OCI-M1 (cell line): Measurements from ENCODE around the gene SLC2A9.
A peak's percentile ranks its signal among the peaks of the same experiment; 100 is the strongest.

Experiments used
- DNase-seq: peaks from one replicate; lab custom pipeline; 2025; lab: John Stamatoyannopoulos, UW

The SLC2A9 gene

GRCh38 chr4:10045481-10045880, 24.2 kb upstream of the SLC2A9 start:
- no peak for DNase-seq

DNA sequence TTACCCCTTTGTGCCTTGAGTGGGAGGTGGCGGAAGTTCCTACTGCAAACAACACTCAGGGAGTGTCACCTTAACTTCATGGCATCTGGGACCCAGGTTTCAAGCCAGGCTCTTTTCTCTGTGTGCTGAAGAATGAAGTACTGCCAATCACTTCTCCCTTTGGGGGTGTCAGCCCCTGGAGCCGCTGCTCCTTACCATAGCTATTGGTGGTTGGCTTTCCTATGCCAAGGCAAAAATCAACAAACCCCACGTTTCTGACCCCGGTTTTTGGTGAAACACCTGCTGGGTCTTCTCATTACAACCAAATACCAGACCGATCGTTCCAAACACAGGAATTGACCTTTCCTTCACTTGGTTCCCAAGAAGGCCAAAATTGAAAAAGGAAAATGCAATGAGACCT, 19.7 kb upstream of the SLC2A9 start:
- DNase-seq, result no peak

DNA sequence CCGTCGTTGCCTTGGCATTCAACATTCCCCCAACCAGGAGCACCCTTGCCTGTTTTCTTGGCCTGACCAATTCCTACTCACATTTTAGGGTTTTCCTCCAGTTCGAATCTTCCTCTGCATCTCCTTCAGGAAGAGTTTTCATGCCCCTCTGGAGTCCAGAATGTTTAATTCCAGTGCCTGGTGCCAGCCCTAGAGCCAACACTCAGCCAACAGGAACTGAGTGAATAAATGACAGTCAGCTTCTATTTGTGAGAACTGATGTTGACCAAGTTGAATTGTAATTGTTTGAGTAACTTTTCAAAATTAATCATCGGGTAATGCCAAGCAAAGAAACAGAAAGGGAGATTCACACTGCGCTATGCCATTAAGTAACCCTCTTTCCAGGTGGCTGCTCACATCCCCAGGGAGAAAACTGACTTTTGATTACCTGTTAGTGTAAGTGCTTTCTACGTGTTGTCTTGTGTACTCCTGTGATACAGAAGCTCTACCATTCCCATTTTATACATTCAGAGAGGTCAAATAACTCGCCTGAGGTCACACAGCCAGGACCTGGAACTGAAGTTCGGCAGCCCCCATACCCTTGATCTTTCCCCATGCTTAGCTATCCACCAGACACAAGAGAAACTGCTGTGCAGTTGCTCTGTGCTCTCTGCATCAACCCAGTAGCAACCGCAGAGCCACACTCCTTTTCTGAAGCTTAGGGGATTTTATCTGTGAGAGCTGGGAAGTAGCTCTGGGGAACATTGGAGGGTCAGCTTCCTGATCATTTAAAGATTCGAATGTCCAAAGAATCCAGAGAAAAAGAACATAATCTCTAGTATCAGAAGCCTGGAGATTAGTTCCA, 19.0 kb upstream of the SLC2A9 start:
- DNase-seq, result no peak

DNA sequence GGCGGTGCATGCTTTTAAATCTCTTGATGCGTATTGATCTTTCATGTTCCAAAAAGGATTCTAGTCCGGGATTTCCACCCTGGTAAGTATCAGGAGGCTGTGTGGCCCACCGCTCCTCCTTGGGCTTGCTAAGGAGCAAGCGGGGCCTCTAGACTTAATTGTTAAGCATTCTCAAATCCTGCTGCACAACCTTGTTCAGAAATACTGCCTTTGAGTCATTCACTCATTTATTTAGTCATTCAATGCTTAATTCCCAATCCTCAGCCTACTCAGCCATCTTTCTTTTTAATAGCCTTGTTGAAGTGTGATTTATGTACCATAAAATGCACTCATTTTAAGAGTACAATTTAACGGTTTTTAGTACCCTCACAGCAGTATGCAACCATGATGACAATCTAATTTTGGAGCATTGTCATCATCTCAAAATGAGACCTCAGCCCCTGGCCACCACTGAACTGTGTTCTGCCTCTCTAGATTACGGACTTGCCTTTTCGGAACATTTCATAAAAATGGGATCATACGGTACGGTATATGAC, 15.6 kb upstream of the SLC2A9 start:
- DNase-seq, result no peak

DNA sequence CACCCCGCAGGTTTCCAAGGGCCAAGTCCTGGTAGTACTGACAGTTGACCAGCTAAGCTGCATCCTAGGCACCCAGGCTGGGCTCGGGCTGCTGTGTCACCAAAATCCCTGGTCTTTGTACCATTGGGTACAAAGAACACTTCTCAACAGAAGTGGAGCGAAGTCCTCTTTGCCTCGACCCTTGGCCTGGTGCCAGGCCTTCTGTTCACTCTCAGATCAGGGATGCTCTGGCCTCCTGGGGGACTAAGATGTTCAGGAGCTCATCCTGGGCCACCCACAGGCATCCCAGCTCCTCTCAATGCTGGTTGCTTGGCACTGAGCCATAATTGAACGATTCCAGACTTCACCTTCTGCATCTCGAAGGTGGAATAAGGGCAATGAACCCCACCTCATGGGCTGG, 13.8 kb upstream of the SLC2A9 start:
- no peak for DNase-seq

GRCh38 chr4:10034612-10035104, 13.4 kb upstream of the SLC2A9 start:
- no peak for DNase-seq

GRCh38 chr4:10034136-10034535, 12.8 kb upstream of the SLC2A9 start:
- DNase-seq, result no peak

GRCh38 chr4:10033191-10033881, 12.0 kb upstream of the SLC2A9 start:
- DNase-seq, result peak; percentile 61

- peak; percentile 29 for DNase-seq
These were observed 11.3 kb upstream of the SLC2A9 start for GRCh38 chr4:10032625-10033024.

- DNase-seq, result no peak
These were observed 10.6 kb upstream of the SLC2A9 start for GRCh38 chr4:10031668-10032590.

DNA sequence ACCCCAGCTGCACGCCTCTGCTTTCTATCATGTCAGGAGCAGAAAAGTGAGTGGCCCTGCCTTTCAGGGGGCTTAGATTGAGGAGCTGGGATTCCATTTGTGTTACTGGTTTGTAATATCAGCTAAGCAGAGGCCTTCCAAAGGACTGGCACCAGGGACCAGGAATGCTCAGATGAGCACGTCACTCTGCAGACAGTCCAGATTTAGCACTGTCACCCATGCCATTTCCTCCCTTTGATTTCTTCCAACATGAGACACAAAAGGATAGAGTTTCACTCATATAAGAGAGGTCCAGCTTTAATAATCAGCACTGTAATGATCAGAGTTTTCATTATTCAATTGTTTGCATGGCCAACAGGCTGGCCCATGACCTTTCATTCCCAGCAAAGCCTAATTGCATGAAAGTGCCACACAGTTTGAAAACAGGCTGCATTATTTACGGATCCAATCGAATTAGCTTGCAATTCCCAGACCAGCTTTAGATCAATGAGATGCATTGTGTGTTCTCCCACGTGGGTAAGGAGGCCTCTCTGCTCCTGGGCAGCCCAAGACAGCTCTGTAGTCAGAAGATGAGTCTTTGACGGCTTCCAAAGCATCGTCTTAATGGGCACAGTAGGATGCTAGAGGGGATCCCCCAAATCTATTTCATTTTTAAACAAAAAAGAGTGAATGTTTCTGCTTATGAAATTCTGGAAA, 9.8 kb upstream of the SLC2A9 start:
- no peak for DNase-seq

DNA sequence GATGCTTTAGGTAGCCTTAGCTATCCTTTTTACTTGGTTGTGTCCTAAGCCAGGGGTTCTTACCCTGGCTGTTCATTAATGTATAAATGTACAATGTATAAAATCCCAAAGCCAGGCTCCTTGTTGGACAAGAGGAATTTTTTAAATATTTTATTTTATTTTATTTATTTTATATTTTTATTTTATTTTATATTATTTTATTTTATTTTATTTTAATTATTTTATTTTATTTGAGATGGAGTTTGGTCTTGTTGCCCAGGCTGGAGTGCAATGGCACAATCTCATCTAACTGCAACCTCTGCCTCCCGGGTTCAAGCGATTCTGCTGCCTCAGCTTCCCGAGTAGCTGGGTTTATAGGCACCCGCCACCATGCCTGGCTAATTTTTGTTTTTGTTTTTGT, 8.1 kb upstream of the SLC2A9 start:
- no peak for DNase-seq

- no peak for DNase-seq
These were observed 7.6 kb upstream of the SLC2A9 start for GRCh38 chr4:10028910-10029309.

DNA sequence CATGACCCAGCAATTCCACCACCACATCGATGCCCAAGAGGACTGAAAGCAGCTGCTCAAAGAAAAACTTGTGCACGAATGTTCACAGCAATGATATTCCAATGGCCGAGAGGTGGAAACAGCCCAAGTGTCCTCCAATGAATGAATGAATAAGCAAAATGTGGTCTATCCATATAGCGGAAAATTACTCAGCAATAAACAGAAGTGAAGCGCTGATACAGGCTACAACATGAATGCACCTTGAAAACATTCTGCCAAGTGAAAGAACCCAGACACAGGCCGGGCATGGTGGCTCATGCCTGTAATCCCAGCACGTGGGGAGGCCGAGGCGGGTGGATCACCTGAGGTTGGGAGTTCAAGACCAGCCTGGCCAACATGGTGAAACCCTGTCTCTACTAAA, 5.2 kb upstream of the SLC2A9 start:
- no peak for DNase-seq

DNA sequence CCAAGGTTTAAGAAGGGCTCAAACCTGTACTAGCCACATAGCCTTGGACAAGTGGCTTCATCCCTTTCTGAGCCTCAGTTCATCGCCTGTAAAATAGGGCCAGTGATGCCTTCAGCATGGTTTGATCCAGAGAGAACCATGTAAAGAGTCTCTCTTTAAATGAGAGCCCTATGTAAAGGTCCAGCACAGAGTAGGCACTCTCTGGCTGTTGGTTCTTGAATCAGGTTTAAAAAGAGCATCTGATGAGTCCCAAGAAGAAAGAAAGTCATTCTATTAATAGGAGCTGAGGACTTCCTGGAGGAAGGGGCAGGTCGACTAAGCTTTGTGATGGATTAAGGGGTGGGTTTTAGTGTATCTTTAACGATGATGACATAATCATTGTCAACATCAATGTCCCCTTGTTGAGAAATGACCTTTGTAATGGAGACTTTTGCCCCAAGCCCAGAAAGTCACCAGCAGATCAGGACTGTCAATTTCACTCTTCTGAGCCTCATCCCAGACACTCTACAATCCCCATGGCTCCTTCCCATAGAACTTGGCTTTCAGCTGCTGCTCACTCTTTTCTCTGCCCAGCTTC, 4.0 kb upstream of the SLC2A9 start:
- no peak for DNase-seq

- DNase-seq, result no peak
These were observed 3.0 kb upstream of the SLC2A9 start for GRCh38 chr4:10024303-10024702.

- DNase-seq, result no peak
These were observed 2.5 kb upstream of the SLC2A9 start for GRCh38 chr4:10023806-10024205.

DNA sequence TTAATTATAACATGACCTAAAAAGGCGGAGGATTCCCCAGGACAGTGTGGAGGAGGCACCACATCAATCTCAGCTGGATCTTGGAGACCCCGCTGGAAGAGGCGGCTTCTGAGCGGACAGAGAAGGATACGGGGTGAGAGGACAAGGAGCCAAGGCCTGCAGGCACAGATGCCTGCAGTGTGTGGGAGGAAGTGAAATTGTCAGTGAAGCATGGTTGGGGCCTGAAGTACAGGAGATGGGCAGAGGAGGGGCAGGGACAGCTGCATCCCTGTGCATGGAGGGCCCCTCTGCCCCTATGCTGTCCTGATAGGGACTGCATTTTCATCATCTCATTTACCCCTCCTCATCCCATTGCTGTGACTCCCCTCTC, 1.7 kb upstream of the SLC2A9 start:
- no peak for DNase-seq

GRCh38 chr4:10022346-10023049, 1.2 kb upstream of the SLC2A9 start:
- no peak for DNase-seq

- no peak for DNase-seq
These were observed 341 bp upstream of the SLC2A9 start for GRCh38 chr4:10021653-10022023.

DNA sequence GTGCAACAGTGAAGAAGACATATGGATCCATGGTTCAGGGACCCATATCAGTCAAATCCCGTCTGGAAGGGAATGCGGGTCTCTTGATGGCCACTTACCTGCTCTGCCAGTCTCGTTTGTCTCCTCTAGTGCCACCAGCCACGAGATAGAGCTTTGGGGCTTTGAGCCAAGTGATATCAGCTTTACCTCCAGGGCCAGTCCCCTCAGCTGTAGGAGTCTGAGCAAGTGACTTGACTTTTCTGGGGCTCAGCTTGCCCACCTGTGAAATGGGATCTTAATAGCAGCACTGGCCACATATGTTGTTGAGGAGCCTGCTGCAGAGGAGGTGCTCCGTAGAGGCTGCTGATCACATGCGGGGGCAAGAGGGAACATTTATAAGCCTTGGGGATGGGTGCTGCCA, 1.2 kb downstream of the SLC2A9 start:
- DNase-seq, result no peak
